GM21526 (cell line): ENCODE results near the gene HPCA.
"Not testable (repeated sequence)": the region's sequence is repeated elsewhere in the genome, so short reads cannot be mapped to it uniquely, and the experiment has no call there.

Experiments used
- ATAC-seq: cut with Tn5 transposase; IDR thresholded peaks from one replicate; pipeline ENCODE4 v1.9.1; 2021; ENCODE audit warnings: moderate library complexity; ENCODE audit not compliant: unreplicated experiment, low FRiP score

Gene HPCA

GRCh38 chr1:32900956-32901822 is 14.9 kb downstream of the HPCA start, which contains the start of gene TMEM54:
TSS of gene TMEM54 (minus strand) at chr1:32901389. CDS start at chr1:32901238, 151 bp downstream.
- ATAC-seq: no peak

- no peak for ATAC-seq
Observed at GRCh38 chr1:32901823-32902534, 15.7 kb downstream of the HPCA start.

- ATAC-seq: no peak
Observed at GRCh38 chr1:32902535-32902920, 16.2 kb downstream of the HPCA start.

- no peak for ATAC-seq
Observed at GRCh38 chr1:32903991-32904785, 17.9 kb downstream of the HPCA start.

- no peak for ATAC-seq
Observed at GRCh38 chr1:32904797-32905196, 18.5 kb downstream of the HPCA start.

- not testable (repeated sequence) for ATAC-seq
Observed at GRCh38 chr1:32905588-32905987, 19.3 kb downstream of the HPCA start.

- ATAC-seq: no peak
Observed at GRCh38 chr1:32906654-32907053, 20.4 kb downstream of the HPCA start.

GRCh38 chr1:32907435-32907834 is 21.1 kb downstream of the HPCA start:
- ATAC-seq: no peak

- no peak for ATAC-seq
Observed at GRCh38 chr1:32910319-32910718, 24.0 kb downstream of the HPCA start.

GRCh38 chr1:32915766-32916706 is 29.7 kb downstream of the HPCA start:
- no peak for ATAC-seq

- no peak for ATAC-seq
Observed at GRCh38 chr1:32917521-32917920, 31.2 kb downstream of the HPCA start.

- no peak for ATAC-seq
Observed at GRCh38 chr1:32918179-32918578, 31.9 kb downstream of the HPCA start.

- no peak for ATAC-seq
Observed at GRCh38 chr1:32919811-32920733, 33.8 kb downstream of the HPCA start.

GRCh38 chr1:32920833-32921232 is 34.5 kb downstream of the HPCA start:
- ATAC-seq: no peak

- no peak for ATAC-seq
Observed at GRCh38 chr1:32924881-32925344, 38.6 kb downstream of the HPCA start.

- ATAC-seq: no peak
Observed at GRCh38 chr1:32925403-32926162, 39.3 kb downstream of the HPCA start.

GRCh38 chr1:32926562-32926961 is 40.3 kb downstream of the HPCA start:
- ATAC-seq: no peak

- no peak for ATAC-seq
Observed at GRCh38 chr1:32927441-32927840, 41.1 kb downstream of the HPCA start.
